NCI-H2171 treated with DMSO at 0.1 percent for 48 hours (cell line): ENCODE measurements around the gene SHISAL1.
A peak's percentile ranks its signal among the peaks of the same experiment; 100 is the strongest.

Source experiments
- DNase-seq: peaks from one replicate; lab custom pipeline; 2025; lab: John Stamatoyannopoulos, UW

Gene SHISAL1

DNA sequence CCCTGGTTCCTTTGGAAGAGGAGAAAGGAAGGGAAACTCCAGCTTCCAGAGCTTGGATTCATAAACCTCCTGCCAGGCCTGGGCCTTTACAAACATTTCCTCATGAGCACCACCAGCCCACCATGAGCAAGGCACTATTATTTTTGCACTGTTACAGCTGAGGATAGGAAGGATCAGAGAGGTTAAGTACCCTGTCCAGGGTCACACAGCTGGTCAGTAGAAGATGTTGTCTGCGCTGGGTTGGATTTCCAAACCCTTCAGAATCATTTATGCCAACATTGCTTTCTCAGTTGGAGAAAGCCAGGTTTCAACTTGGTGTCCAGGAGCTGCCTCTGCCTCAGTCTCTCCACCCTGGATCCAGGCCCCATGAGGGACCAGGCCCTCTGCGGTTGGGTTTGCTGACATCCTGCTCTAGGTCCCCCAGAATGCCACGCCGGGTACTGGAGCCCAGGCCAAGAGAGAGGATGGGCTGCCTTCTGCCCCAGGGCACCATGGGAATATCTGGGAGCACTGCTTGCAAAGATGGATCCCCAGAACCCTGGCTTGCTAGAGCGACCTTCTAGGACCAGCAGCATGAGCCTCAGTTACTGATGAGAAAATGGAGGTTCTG is 29.7 kb upstream of the SHISAL1 start:
- DNase-seq: no peak

DNA sequence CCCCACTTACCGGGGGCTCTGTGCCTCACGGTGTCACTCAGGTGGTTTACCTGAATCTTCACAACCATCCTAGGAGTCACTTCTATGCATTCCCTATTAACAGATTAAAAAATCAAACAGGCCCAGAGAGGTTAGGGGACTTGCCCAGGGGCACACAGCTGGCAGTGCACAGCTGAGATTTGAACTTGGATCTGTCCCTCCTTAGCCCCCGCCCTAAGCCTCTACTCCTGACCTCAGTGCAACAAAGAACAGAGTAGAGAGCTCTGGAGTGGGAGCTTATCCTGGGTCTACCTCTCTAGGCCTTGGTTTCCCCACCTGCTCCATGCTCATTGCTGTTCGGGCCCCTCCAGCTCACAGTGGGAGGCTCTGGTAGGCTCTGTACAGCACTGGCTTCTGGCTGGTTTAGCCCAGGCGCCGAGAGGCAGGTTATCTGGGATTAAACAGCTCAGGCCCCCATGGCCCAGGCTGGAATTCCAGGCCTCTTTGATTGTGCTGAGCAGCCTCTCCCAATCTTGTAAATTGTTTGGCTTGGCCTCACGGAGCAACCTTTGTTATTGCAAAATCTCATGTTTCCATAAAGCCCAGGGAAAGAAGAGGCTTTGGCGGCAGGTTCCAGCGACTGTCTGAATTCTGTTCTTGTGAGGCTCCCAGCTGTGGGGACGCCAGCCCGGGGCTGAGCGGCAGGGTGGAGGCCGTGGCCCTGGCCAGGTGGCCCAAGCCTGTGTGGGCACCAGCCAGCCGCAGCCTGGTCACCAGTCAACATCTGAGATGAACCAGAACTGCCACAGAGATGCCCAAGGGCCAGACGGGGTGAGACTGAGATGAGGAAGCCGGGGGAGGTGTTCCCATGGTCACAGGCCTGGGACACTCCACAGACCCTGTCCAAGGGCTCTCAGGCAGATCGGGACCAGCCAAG is 28.9 kb upstream of the SHISAL1 start:
- peak; percentile 18 for DNase-seq

DNA sequence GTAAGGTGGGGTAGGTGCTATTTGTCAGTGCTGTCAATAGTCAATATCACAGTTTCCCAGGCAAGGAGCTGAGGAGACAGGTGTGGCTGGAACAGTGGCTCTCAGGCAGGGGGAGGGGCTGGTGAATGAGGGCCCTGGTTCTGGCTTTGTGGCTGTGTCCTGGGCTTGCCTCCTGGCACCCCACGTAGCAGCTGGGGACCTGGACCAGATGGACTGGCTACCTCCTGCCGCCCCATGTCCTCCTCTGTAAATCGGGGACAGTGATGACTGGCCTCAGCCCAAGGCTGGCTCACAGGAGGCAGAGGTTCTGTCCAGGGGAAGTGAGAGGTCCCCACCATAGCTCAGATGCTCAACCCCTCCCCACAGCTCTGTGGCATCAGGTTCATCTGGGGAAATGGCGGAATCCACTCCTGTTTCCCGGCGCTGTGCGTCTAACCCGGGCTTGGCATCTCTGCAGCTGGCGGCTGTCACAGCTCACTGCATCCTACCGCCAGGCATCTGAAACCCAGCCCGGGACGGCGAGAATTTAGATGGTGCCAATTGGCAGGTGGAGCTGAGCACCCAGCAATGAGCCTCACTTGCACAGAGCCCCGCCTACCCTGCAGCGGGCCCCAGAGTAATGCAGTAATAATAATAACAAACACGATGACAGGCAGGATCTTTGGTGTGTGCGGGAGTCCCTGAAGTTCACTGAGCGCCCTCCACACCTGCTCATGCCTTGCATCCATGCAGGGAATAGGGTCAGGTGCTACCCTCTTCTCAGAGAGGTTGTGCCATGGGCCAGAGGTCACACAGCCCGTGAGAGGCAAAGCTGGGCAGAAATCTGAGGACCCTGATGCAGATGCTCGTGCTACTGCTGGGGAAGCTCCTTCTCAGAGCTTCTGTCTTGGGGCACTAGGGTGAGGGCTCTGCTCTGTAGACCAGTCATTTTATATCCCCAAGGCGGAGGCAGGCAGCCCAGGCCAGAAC is 27.8 kb upstream of the SHISAL1 start:
- peak; percentile 97 for DNase-seq

DNA sequence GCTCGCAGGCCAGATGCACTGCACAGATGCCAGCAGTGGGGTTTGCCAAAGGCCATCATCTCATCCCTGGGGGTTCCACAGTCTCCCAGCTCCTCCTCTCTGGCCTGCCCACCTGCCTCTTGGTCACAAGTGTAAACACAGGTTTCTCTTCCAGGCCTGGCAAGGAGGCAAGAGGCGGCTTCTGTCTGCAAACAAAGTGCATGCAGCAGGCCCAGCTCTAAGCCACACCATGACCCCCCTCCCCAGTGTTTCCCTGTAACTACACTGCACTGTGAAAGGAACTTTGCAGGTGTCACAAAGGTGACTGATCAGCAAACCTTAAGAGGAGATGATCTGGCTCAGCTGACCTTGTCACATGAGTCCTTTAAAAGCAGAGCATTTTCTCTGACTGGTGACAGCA is 26.2 kb upstream of the SHISAL1 start:
- DNase-seq: peak; percentile 37

GRCh38 chr22:44338177-44338810 is 25.5 kb upstream of the SHISAL1 start:
- peak; percentile 12 for DNase-seq

DNA sequence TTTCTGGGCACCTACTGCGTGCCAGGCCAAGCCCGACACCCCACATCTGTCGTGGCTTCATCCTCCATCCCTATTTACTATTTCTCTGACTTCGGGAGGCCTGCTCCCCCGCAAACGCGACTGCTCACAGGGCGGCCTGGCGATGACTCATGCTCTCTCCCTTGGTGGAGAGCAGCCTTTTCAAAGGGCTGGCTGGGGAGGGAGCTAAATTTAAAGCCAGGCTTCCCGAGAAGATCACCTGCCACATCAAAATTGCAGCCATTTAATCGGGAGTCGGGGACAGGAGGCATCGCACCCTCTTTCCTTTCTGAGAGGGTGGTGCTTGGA is 24.9 kb upstream of the SHISAL1 start:
- DNase-seq: peak; percentile 44

DNA sequence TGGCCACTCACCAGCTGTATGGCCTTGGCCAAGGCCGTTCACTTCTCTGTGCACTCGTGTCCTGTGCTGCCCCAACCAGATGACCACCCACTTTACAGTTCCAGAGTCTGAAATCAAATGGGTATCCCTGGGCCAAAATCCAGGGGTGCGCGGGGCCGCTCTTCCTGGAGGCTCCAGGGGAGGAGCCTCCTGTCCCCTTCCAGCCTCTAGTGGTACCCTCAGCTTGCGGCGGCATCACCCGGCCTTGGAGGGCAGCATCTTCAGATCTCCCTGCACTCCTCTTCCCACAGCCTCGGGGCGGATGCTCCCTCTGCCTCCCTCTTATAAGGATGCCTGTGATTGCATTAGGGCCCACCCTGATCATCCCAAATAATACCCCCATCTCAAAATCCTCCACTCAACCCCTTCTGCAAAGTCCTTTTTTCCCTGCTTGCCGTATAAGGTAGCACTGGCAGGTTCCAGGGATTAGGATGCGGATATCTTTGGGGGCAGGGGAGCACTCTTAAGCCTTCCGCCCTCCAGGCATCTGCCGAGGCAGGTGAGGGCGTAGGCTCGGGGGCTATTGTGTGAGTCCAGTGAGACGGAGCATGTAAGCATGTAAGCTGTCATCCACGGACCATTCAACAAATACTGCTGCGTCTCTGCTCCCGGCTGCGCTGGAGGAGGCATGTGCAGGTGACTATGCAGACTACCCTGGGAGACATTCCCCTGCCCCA is 24.4 kb upstream of the SHISAL1 start:
- DNase-seq: peak; percentile 43

DNA sequence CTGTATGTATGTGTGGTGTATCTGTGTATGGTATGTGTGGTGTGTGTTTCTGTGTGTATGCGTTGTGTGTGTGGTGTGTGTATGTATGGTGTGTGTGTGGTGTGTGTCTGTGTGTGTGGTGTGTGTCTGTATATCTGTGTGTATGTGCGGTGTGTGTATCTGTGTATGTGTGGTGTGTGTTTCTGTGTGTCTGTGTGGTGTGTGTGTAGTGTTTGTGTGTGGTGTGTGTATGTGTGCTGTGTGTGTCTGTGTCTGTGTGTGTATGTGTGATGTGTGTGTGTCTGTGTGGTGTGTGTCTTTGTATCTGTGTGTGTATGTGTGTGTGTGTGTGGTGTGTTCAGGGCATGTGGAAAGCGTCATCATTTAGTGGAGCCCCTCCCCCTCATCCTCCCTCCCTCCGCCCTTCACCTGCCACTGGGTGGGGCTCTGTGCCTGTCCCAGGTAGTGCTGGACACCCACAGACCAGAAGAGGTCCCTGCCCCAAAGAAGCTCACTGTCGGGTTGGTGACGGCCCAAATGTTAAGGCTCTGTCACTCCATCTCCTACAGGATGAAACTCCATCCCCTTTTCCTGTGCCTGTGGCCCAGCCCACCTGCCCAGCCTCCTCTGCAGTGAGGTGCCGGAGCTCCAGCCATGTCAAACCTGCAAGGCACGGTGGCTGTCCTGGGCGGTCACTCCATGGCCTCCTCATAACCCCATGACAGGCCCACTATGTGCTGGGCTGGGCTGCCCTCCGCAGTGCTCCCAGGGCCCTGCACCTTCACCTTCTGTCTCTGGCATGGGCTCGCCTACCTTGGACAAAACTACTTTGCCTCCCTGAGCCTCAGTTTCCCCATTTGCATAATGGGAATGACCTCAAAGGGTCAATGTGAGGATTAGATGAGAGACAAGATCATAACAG is 23.4 kb upstream of the SHISAL1 start:
- peak; percentile 25 for DNase-seq

- DNase-seq: no peak
Observed at GRCh38 chr22:44335066-44335839, 22.5 kb upstream of the SHISAL1 start.

DNA sequence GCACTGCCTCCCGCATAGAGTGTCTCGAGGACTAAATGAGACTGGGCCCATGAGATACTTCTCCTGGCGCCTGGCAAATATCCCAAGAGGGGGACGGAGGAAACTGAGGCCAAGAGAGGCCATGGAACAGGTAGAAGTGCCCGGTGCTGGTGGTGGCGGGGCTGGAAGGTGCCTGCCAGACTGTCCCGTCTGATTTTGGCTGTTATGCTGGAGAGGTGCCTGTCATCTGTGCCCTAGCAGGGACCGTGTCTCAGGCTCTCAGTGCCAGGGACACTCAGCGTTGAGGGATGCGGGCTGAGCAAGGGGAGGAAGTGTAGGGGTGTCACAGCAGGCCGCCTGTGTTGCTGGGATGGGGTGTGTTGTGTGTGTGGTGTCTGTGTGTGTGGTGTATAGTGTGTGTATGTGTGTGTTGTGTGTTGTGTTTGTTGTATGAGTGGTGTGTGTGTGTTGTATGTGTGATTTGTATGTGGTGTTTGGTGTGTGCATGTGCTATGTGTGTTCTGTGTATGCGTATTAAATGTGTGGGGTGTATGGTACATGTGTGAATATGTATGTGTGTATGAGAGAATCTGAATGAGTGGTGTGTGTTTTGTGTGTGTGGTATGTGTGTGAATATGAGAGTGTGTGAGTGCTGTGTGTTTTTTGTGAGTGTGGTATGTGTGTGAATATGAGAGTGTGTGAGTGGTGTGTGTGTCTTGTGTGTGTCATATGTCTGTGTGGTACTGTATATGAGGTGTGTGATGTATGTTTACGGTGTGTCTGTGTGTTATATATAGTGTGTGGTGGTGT is 21.3 kb upstream of the SHISAL1 start:
- no peak for DNase-seq

- DNase-seq: peak; percentile 46
Observed at GRCh38 chr22:44332946-44333345, 20.2 kb upstream of the SHISAL1 start.

DNA sequence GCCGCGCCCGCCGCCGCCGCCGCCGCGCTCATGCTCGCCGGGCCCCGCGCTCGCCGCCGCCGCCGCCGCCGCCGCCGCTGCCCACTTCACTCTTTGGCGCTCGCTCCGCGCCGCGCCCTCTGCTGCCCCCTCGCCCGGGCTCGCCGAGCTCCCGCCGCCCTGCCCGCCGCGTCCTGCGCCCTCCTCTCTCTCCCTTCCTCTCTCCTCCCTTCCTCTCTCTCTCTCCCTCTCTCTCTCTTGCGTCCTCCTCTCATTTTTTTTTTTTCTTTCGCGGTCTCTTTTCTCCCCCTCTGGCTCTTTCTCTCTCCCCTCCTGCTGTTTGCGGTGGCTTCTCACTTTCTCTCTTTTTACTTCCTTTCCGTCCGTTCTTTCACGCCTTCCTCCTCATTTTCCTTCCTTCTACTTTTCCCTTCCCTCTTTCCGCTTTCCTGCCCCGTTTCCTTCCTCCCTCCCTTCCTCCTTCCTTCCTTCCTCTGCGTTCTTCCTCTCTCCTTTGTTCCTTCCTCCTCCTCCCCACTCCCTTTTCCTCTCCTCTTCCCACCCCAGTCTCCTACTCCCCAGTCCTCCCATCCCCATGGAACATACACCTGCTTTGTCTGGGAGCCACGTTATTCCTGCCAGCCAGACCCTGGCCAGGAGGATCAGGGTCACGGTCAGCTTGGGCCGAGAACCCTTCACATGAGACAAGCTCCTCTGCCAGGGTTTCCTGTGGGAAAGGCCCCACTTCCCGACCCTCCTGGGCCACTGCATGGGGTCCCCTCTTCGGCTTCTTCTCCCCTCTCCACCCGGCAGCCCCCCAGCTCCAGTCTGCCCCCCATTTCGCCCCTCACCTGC is 19.3 kb upstream of the SHISAL1 start:
- peak; percentile 53 for DNase-seq

GRCh38 chr22:44330744-44331660 is 18.3 kb upstream of the SHISAL1 start:
- DNase-seq: no peak

DNA sequence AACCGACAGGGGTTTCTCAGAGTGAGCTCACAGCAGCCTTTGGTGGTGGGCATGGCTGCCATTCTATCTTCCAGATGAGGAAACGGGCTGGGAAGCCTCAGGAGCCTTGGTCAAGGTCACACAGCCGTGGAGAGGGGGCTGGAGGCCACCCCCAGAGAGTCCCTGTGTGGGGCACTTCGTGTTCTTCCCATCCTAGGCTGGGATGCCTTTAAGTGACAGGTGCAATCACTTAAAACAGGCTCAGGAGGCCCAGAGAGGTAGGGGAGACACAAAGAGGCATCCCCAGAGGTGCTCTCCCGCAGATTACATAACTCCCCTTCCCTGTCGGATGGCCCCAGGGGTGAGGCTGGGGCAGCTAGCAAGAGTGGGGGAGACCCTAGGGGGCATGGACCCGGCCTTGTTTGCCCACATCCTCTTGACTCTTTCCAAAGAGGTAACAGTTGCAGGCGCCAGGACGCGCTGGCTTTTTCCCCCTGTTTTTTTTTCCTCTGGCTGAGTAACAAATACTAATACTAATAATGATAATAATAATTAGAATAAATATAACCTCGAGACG is 17.5 kb upstream of the SHISAL1 start:
- DNase-seq: no peak

DNA sequence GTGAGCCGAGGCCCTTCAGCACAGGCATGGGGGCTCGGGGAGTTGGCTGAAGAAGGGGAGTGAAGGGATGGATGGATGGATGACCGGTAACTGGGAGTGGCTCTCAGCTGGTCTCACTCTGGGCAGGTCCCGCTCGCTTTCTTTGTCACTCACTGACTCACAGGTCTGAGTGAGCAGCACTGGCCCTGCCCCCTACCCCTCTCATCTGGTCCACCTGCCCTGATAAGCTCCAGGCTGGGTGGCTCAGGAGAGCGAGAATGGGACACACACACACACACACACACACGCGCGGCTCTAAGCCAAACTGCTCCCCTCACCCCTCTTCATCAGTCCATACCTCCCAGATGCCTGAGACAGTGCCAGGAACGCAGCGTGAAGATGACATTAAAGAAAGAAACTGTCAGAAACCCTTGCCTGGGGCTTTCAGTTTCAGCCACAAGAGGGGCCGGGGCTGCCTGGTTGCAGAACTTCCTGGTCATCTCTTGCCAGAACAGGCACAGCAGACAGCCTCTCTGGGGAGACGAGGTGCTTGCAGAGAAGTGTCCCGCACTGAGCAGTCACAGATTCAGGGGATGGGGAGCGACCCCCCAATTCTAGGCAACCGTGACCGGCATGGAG is 16.5 kb upstream of the SHISAL1 start:
- no peak for DNase-seq

DNA sequence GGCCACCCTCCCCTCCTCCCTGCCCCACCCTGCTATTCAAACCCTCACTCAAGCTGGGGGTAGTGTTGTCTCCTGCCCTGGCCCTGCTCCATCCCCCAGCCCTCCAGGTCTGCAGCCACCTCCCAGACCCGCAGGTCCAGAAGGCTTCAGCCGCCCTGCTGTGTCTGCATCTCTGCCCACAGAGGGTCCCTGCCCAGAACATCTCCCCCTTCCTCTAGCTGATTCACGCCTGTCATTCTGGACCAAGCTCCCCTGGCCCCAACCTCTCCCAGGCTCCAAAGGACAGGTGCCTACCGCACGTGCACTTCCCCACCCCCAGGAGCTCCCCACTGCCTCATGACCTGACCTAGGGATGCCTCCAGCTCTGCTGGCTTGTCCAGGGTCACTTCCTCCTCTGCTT is 16.0 kb upstream of the SHISAL1 start:
- DNase-seq: no peak
